Fibroblast of lung (primary cell): Measurements from ENCODE around the gene KEL. TPM values are rescaled to one million over a fixed set of nuclear protein-coding genes. Genes with fewer than 3 reads are reported as not detected.
A peak's percentile ranks its signal among the peaks of the same experiment; 100 is the strongest.

Experiments used
- DNase-seq, 2 donors: peaks; one replicate each; pipeline versions ENCODE4 v3.0.0 to v3.0.0-alpha.2; 2010; ENCODE audit warnings: low read depth in 2 of 2
- H2AFZ ChIP-seq: 2 replicates; pipeline ENCODE4 v1.5.1; 2012; ENCODE audit warnings: low read length, control low read depth, inconsistent platforms
- H3K27ac ChIP-seq: 2 replicates; pipeline ENCODE4 v1.5.1; 2011; ENCODE audit warnings: low read length, control low read depth; ENCODE audit not compliant: insufficient read depth
- H3K27me3 ChIP-seq: 2 replicates; pipeline ENCODE4 v1.5.1; 2011; ENCODE audit warnings: mild to moderate bottlenecking, low read length; ENCODE audit not compliant: control insufficient read depth, insufficient read depth
- H3K36me3 ChIP-seq: 2 replicates; pipeline ENCODE4 v1.5.1; 2011; ENCODE audit warnings: low read length; ENCODE audit not compliant: control insufficient read depth, insufficient read depth
- H3K4me1 ChIP-seq: 2 replicates; pipeline ENCODE4 v1.5.1; 2011; ENCODE audit warnings: low read length; ENCODE audit not compliant: control insufficient read depth, insufficient read depth; ENCODE audit errors: extremely low read depth
- H3K4me2 ChIP-seq: 2 replicates; pipeline ENCODE4 v1.5.1; 2011; ENCODE audit warnings: low read length, control low read depth; ENCODE audit not compliant: insufficient read depth; ENCODE audit errors: extremely low read depth
- H3K4me3 ChIP-seq, 4 experiments: fragments of 200-600 bp in 1 of 4; sonication (generic) in 1 of 4; replicated peaks in 1 of 4; 2 replicates each; pipeline ENCODE4 v1.5.1; 2011 to 2016; ENCODE audit warnings: low read length in 4 of 4, low read depth in 3 of 4, mild to moderate bottlenecking in 3 of 4, control low read depth in 2 of 4, inconsistent platforms in 1 of 4, mixed read lengths in 1 of 4; ENCODE audit not compliant: insufficient read depth in 1 of 4; ENCODE audit errors: control extremely low read depth in 1 of 4
- H3K79me2 ChIP-seq: 2 replicates; pipeline ENCODE4 v1.5.1; 2012; ENCODE audit warnings: mild to moderate bottlenecking, low read length, inconsistent platforms; ENCODE audit not compliant: control insufficient read depth, insufficient read depth
- H3K9ac ChIP-seq: 2 replicates; pipeline ENCODE4 v1.5.1; 2011; ENCODE audit warnings: mild to moderate bottlenecking, low read length, control low read depth; ENCODE audit not compliant: insufficient read depth
- H3K9me3 ChIP-seq: 2 replicates; pipeline ENCODE4 v1.5.1; 2012; ENCODE audit warnings: low read depth, low read length; ENCODE audit not compliant: control insufficient read depth, insufficient read depth
- H4K20me1 ChIP-seq: 2 replicates; pipeline ENCODE4 v1.5.1; 2011; ENCODE audit warnings: low read length; ENCODE audit not compliant: control insufficient read depth, insufficient read depth; ENCODE audit errors: extremely low read depth
- CTCF ChIP-seq, 2 donors: IDR thresholded peaks in 1 of 2; conservative IDR thresholded peaks in 1 of 2; 1 replicate in 1 of 2; 2 replicates in 1 of 2; pipeline ENCODE4 v1.5.1; 2011 to 2012; ENCODE audit warnings: low read length in 2 of 2, control low read depth in 1 of 2, inconsistent platforms in 1 of 2, low read depth in 1 of 2, mild to moderate bottlenecking in 1 of 2
- EZH2 ChIP-seq: IDR thresholded peaks from 2 replicates; pipeline ENCODE4 v1.5.1; 2012; ENCODE audit warnings: low read length, control low read depth, mild to moderate bottlenecking; ENCODE audit errors: missing control alignments
- polyA plus RNA-seq, 2 donors: library from polyadenylated mRNA; depleted of rRNA in 1 of 2; stranded (reverse) in 1 of 2; unstranded in 1 of 2; fragments of >200 nt; gene quantifications; 2 replicates each; pipeline ENCODE4 v1.2.1, GENCODE V29; 2011 to 2012; ENCODE audit warnings: missing spikeins in 1 of 2
- total RNA-seq: library from RNA; depleted of rRNA; stranded (reverse); fragments of >200 nt; gene quantifications from 2 replicates; pipeline ENCODE4 v1.2.1, GENCODE V29; 2014

KEL gene
- total and polyA plus RNA-seq, 2 donors (not counting 1 experiment from before 2014, with no cell fraction given), result 0.05 TPM; not detected in 1

GRCh38 chr7:143002106-143002505 is 39.9 kb upstream of the KEL start:
- Histone ChIP-seq H3K4me2 (no peak overlapping the region), H2AFZ (no peak overlapping the region), H3K27ac (no peak overlapping the region), H3K4me3 (no peak overlapping the region), H3K79me2 (no peaks in the 10 kb centered on the region), H3K4me1 (no peaks in the 10 kb centered on the region), H4K20me1 (no peaks in the 10 kb centered on the region), H3K9me3 (no peaks in the 10 kb centered on the region), H3K9ac (no peak overlapping the region), H3K27me3 (no peaks in the 10 kb centered on the region), H3K36me3 (no peaks in the 10 kb centered on the region)
- peak in 1 of 2 donors; percentile 19 for DNase-seq
- TF ChIP-seq EZH2 (no peak), CTCF (conservative IDR thresholded peaks at IDR 0.05 in 1 of 2, IDR thresholded peaks at IDR 0.05 in 1 of 2; ENCODE audit: low read depth in 1 of 2, low read length in 2 of 2) (peak; percentile 4 to 18)

GRCh38 chr7:143000648-143001047 is 38.5 kb upstream of the KEL start:
- Histone ChIP-seq H3K4me2 (no peak overlapping the region), H3K27me3 (no peaks in the 10 kb centered on the region), H3K4me3 (no peak overlapping the region), H3K4me1 (no peaks in the 10 kb centered on the region), H3K27ac (no peak overlapping the region), H4K20me1 (no peaks in the 10 kb centered on the region), H3K36me3 (no peaks in the 10 kb centered on the region), H3K9me3 (no peaks in the 10 kb centered on the region), H3K79me2 (no peaks in the 10 kb centered on the region), H2AFZ (no peak overlapping the region), H3K9ac (no peak overlapping the region)
- TF ChIP-seq EZH2, result no peak
- TF ChIP-seq CTCF (conservative IDR thresholded peaks at IDR 0.05 in 1 of 2, IDR thresholded peaks at IDR 0.05 in 1 of 2; ENCODE audit: low read depth in 1 of 2, low read length in 2 of 2), result no peak
- DNase-seq, result no peak

- DNase-seq, result no peak
- no peaks in the 10 kb centered on the region for H3K36me3 ChIP-seq
- H4K20me1 ChIP-seq, result no peaks in the 10 kb centered on the region
- H3K79me2 ChIP-seq, result no peaks in the 10 kb centered on the region
- no peaks in the 10 kb centered on the region for H3K4me1 ChIP-seq
- no peak overlapping the region for H3K4me3 ChIP-seq
- no peak overlapping the region for H3K27ac ChIP-seq
- no peak overlapping the region for H3K4me2 ChIP-seq
- no peak overlapping the region for H2AFZ ChIP-seq
- H3K27me3 ChIP-seq, result no peaks in the 10 kb centered on the region
- H3K9me3 ChIP-seq, result no peaks in the 10 kb centered on the region
- TF ChIP-seq CTCF (conservative IDR thresholded peaks at IDR 0.05 in 1 of 2, IDR thresholded peaks at IDR 0.05 in 1 of 2; ENCODE audit: low read depth in 1 of 2, low read length in 2 of 2) (no peak), EZH2 (no peak)
- H3K9ac ChIP-seq, result no peak overlapping the region
Observed at GRCh38 chr7:142999793-143000192, 37.6 kb upstream of the KEL start.
